ENCODE measurements around the gene RABGAP1L. TPM values are rescaled to one million over a fixed set of nuclear protein-coding genes. Genes with fewer than 3 reads are reported as not detected.

The RABGAP1L gene
- total and polyA plus RNA-seq, 4 donors, result 4.8 to 53.5 (median 18.8) TPM

- Histone ChIP-seq H3K4me3 (ENCODE audit: low read depth in 1 of 3, low read length in 3 of 3) (no peak overlapping the region), H3K36me3 (ENCODE audit: control insufficient read depth in 4 of 4, insufficient read depth in 3 of 4, low read depth in 1 of 4, low read length in 3 of 4) (peaks cover under 1 to 43% (median 28%) of the 10 kb centered on the region in 4 donors), H3K27ac (ENCODE audit: low read depth in 1 of 2, low read length in 2 of 2) (no peak overlapping the region), H3K4me1 (ENCODE audit: control insufficient read depth in 4 of 4, insufficient read depth in 4 of 4, low read length in 3 of 4) (peaks cover 3 to 23% (median 10%) of the 10 kb centered on the region in 4 donors), H3K27me3 (ENCODE audit: control insufficient read depth in 4 of 4, insufficient read depth in 4 of 4, low read length in 3 of 4) (no peaks in the 10 kb centered on the region), H3K9ac (ENCODE audit: low read depth in 1 of 2, low read length in 2 of 2) (no peak overlapping the region), H3K9me3 (ENCODE audit: control insufficient read depth in 4 of 4, low read length in 3 of 4) (no peaks in the 10 kb centered on the region)
- TF ChIP-seq, protein P1, sequence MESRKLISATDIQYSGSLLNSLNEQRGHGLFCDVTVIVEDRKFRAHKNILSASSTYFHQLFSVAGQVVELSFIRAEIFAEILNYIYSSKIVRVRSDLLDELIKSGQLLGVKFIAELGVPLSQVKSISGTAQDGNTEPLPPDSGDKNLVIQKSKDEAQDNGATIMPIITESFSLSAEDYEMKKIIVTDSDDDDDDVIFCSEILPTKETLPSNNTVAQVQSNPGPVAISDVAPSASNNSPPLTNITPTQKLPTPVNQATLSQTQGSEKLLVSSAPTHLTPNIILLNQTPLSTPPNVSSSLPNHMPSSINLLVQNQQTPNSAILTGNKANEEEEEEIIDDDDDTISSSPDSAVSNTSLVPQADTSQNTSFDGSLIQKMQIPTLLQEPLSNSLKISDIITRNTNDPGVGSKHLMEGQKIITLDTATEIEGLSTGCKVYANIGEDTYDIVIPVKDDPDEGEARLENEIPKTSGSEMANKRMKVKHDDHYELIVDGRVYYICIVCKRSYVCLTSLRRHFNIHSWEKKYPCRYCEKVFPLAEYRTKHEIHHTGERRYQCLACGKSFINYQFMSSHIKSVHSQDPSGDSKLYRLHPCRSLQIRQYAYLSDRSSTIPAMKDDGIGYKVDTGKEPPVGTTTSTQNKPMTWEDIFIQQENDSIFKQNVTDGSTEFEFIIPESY (IDR thresholded peaks at IDR 0.05), result no peak
- TF ChIP-seq SP1 (IDR thresholded peaks at IDR 0.05) (no peak), JUND (IDR thresholded peaks at IDR 0.05) (no peak), YY1 (IDR thresholded peaks at IDR 0.05) (no peak), TAF1 (conservative IDR thresholded peaks at IDR 0.05) (no peak), HNF4A (conservative IDR thresholded peaks at IDR 0.05) (no peak), GABPA (IDR thresholded peaks at IDR 0.05 in 1 of 2, conservative IDR thresholded peaks at IDR 0.05 in 1 of 2) (no peak), FOXA2 (IDR thresholded peaks at IDR 0.05) (no peak), EGR1 (IDR thresholded peaks at IDR 0.05; ENCODE audit: low read depth in 2 of 2) (no peak), NR2F2 (IDR thresholded peaks at IDR 0.05) (no peak), CTCF (IDR thresholded peaks at IDR 0.05; ENCODE audit: low read depth, low read length, missing input control) (no peak), RXRA (IDR thresholded peaks at IDR 0.05) (no peak), ATF3 (IDR thresholded peaks at IDR 0.05) (no peak), FOXA1 (IDR thresholded peaks at IDR 0.05) (no peak), RAD21 (IDR thresholded peaks at IDR 0.05) (no peak)
- TF ChIP-seq, protein P2, sequence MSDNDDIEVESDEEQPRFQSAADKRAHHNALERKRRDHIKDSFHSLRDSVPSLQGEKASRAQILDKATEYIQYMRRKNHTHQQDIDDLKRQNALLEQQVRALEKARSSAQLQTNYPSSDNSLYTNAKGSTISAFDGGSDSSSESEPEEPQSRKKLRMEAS (IDR thresholded peaks at IDR 0.05), result no peak
- 95% methylated on average over 8 of the region's 8 CpGs for WGBS
- no peak for DNase-seq (ENCODE audit: low spot score)
These were observed 845.9 kb downstream of the RABGAP1L start for GRCh38 chr1:175005085-175005783.

- Histone ChIP-seq H3K9ac (ENCODE audit: low read depth in 1 of 2, low read length in 2 of 2) (no peak overlapping the region), H3K4me1 (ENCODE audit: control insufficient read depth in 4 of 4, insufficient read depth in 4 of 4, low read length in 3 of 4) (no peaks in the 10 kb centered on the region), H3K9me3 (ENCODE audit: control insufficient read depth in 4 of 4, low read length in 3 of 4) (no peaks in the 10 kb centered on the region), H3K36me3 (ENCODE audit: control insufficient read depth in 4 of 4, insufficient read depth in 3 of 4, low read depth in 1 of 4, low read length in 3 of 4) (peaks cover 7 to 82% (median 62%) of the 10 kb centered on the region in 4 donors), H3K27ac (ENCODE audit: low read depth in 1 of 2, low read length in 2 of 2) (no peak overlapping the region), H3K4me3 (ENCODE audit: low read depth in 1 of 3, low read length in 3 of 3) (no peak overlapping the region), H3K27me3 (ENCODE audit: control insufficient read depth in 4 of 4, insufficient read depth in 4 of 4, low read length in 3 of 4) (no peaks in the 10 kb centered on the region)
- WGBS, result 81% methylated on average over 10 of the region's 10 CpGs
- no peak for DNase-seq (ENCODE audit: low spot score)
- TF ChIP-seq, protein P1 (IDR thresholded peaks at IDR 0.05), result no peak
- TF ChIP-seq TAF1 (conservative IDR thresholded peaks at IDR 0.05), result no peak
- TF ChIP-seq HNF4G (IDR thresholded peaks at IDR 0.05), result no peak
- TF ChIP-seq CTCF (IDR thresholded peaks at IDR 0.05; ENCODE audit: low read depth, low read length, missing input control), result no peak
- no peak for TF ChIP-seq NR2F2 (IDR thresholded peaks at IDR 0.05)
- no peak for TF ChIP-seq FOXA1 (IDR thresholded peaks at IDR 0.05)
- no peak for TF ChIP-seq GABPA (IDR thresholded peaks at IDR 0.05 in 1 of 2, conservative IDR thresholded peaks at IDR 0.05 in 1 of 2)
- TF ChIP-seq FOXA2 (IDR thresholded peaks at IDR 0.05), result no peak
- TF ChIP-seq YY1 (IDR thresholded peaks at IDR 0.05), result no peak
- no peak for TF ChIP-seq RAD21 (IDR thresholded peaks at IDR 0.05)
- no peak for TF ChIP-seq JUND (IDR thresholded peaks at IDR 0.05)
- TF ChIP-seq RXRA (IDR thresholded peaks at IDR 0.05), result no peak
- no peak for TF ChIP-seq SP1 (IDR thresholded peaks at IDR 0.05)
- no peak for TF ChIP-seq ATF3 (IDR thresholded peaks at IDR 0.05)
- TF ChIP-seq, protein P2 (IDR thresholded peaks at IDR 0.05), result no peak
- no peak for TF ChIP-seq HNF4A (conservative IDR thresholded peaks at IDR 0.05)
- TF ChIP-seq EGR1 (IDR thresholded peaks at IDR 0.05; ENCODE audit: low read depth in 2 of 2), result no peak
These were observed 850.2 kb downstream of the RABGAP1L start for GRCh38 chr1:175009532-175009931.

Measured in liver (tissue), 9 donors.